GM12801 (cell line): ENCODE results near the gene R3HDM4.

ENCODE experiments used
- CTCF ChIP-seq: IDR thresholded peaks from one replicate; pipeline ENCODE4 v1.5.1; 2011; ENCODE audit warnings: control low read depth; ENCODE audit not compliant: insufficient read length; ENCODE audit errors: extremely low read depth

The R3HDM4 gene

DNA sequence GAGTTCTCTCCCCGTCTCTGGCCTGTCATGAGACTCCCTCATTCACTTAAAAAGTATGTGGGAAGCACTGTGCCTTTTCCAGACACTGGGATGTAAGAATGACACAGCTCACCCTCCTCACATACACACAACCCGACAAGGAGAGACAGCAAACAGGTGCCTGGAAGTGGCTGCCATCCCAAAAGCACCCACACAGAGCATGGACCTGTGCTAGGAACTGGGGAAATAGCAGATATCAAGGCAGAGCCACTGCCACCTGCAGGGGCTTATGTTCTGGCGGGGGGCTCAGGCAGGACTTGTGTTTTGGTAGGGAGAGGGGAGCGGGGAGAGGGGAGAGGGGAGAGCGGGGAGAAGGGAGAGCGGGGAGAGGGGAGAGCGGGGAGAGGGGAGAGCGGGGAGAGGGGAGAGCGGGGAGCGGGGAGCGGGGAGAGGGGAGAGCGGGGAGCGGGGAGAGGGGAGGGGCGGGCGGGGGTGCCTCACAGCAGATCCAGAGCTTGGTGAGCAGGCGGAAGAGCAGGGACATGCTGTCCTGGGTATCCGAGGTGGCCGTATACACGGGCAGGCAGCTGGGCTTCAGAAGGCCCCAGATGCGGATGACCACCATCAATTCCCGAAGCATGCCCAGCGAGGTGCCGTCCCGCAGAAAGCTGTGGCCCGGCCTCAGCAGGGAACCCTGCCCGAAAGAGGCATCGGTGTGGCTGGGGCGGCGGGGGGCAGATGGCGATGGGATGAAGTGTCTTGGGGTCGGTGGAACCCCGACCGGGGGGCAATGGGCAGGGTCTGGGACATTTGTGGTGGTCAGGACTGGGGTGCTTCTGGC is 41.4 kb downstream of the R3HDM4 start:
- TF ChIP-seq CTCF = no peak

- no peak for TF ChIP-seq CTCF
Observed at GRCh38 chr19:870963-871401, 42.0 kb downstream of the R3HDM4 start.

GRCh38 chr19:870314-870713 is 42.7 kb downstream of the R3HDM4 start:
- no peak for TF ChIP-seq CTCF

DNA sequence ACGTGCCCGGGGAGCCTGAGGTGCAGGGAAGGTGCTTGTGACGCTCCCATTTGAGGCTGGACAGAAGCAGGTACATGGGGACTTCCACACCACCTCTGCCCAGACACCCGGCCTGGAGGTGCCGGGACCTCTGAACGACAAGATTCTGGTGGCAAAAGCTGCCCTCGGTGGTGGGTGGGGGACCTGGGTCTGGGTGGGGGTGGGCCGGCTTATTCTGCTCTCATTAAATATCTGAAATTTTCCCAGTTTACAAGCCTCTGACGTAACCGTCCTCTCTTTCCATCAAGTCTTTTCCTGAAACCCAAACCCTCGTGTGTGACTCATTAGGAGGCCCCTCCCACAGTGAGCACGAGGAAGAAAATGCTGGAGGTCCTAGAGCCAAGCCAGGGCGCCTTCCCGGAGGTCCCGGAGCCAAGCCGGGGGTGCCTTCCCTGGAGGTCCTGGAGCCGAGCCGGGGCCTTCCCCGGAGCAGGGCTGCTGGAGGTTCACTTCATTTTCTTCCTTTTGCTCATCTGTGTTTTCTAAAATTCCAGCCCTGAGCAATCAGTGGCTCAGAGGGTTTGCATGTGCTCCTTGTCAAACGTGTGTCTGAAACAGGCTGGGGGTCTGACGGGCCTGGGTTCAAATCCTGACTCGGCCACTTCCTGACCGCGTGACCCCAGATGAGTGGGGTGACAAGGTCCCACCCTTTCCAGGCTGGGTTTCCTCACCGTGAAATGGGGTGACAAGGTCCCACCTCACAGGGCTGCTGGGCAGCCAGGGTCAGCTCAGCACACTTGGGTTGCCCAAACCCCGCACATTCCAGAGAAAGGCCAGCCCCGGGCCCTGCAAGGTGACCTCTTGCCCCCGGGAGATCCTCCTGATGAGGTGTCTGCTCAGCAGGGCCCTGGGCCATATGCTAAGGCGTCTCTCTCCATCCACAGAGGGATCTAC is 43.5 kb downstream of the R3HDM4 start:
- no peak for TF ChIP-seq CTCF

DNA sequence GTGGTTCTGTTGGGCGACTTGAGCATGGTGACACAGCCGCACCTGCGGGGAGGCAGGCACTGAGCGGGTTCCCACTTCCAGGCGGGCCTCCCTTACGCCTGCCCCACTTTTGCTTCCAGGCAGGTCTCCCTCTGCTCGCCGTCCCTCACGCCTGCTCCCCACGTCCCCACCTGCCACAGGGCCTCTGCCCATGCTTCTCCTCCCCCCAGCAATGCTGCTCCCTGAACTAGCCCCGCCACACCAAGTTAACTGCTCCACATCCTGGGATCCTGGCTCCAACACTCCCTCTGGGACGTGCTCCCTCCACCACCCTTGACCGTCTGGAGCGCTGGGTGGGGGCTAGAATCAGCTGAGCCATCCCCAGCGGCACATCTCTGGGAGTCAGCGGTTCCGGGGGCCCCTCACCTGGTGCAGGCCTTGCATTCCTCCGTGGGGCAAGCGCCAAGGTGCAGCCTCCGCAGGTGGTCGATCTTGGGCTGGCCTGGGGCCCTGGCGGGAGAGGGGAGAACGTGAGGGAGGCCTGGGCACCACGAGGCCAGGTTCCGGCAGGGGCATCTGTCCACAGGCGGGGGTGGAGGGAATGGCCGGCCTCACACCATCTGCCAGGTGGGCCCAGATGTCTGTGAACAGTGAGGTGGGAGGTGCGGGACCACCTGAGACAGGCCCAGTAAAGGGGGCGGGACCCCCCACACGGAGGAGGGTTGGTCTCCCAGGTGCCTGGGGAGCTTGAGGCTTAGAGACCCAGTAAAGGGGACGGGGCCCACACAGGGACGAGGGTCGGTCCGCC is 44.4 kb downstream of the R3HDM4 start:
- TF ChIP-seq CTCF = no peak

GRCh38 chr19:867855-868457 is 45.1 kb downstream of the R3HDM4 start:
- TF ChIP-seq CTCF = no peak
